Measurements from ENCODE around the gene ST3GAL5. TPM values are rescaled to one million over a fixed set of nuclear protein-coding genes. Genes with fewer than 3 reads are reported as not detected.

ST3GAL5 gene
- total and polyA plus RNA-seq, 2 donors (not counting 1 experiment from before 2014, with no cell fraction given): 42.6 to 94.3 TPM

DNA sequence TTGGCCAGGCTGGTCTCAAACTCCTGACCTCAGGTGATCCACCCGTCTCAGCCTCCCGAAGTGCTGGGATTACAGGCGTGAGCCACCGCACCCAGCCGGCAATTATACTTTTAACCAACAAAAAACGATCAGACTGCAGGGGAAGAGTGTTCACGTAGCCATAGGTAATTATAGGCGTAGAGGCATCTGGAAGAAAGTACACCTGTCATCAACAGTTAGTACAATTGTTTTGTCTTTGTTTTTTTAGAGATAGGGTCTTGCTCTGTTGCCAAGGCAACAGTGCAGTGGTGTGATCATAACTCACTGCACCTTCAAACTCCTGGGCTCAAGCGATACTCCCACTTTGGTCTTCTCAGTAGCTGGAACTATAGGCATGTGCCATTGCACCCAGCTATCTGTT lies 20.0 kb downstream of the ST3GAL5 start:
- Histone ChIP-seq H4K20me1 (ENCODE audit: control insufficient read depth, insufficient read depth, low read length, poor library complexity, severe bottlenecking) (peaks cover 25% of the 10 kb centered on the region), H3K36me3 (replicated peaks in 1 of 2; ENCODE audit: control extremely low read depth in 1 of 2, control insufficient read depth in 1 of 2, extremely low read depth in 1 of 2, insufficient read depth in 2 of 2, low read length in 1 of 2) (peaks cover 3 to 29% of the 10 kb centered on the region in 2 experiments), H3K9ac (ENCODE audit: low read length) (no peak overlapping the region), H3K9me3 (ENCODE audit: control extremely low read depth in 1 of 3, control insufficient read depth in 2 of 3, insufficient read depth in 1 of 3, low read length in 2 of 3) (no peaks in the 10 kb centered on the region), H3K27ac (ENCODE audit: low read length in 2 of 2) (no peak overlapping the region), H3K4me3 (ENCODE audit: control extremely low read depth in 1 of 5, extremely low read depth in 1 of 5, insufficient read depth in 1 of 5, low read depth in 2 of 5, low read length in 4 of 5) (no peak overlapping the region), H3K27me3 (replicated peaks in 1 of 4; ENCODE audit: control extremely low read depth in 1 of 4, control insufficient read depth in 3 of 4, insufficient read depth in 4 of 4, low read length in 3 of 4) (no peaks in the 10 kb centered on the region), H2AFZ (ENCODE audit: insufficient read depth, low read depth, low read length, poor library complexity, severe bottlenecking) (no peak overlapping the region), H3K79me2 (ENCODE audit: control insufficient read depth, insufficient read depth, low read length) (peaks cover 86% of the 10 kb centered on the region), H3K4me1 (ENCODE audit: control insufficient read depth in 2 of 2, insufficient read depth in 2 of 2, low read length in 2 of 2) (peaks cover 3 to 8% of the 10 kb centered on the region in 2 donors), H3K4me2 (replicated peaks; ENCODE audit: low read depth, low read length, poor library complexity, severe bottlenecking) (no peak overlapping the region)
- no peak for ATAC-seq (ENCODE audit: low read depth)
- Mint-ChIP-seq H3K27ac (no peak overlapping the region), H3K9me3 (ENCODE audit: insufficient read depth) (no peaks in the 10 kb centered on the region), H3K27me3 (no peaks in the 10 kb centered on the region), H3K4me1 (peaks cover 62% of the 10 kb centered on the region), H3K4me3 (no peak overlapping the region)
- WGBS (ENCODE audit: insufficient coverage): 100% methylated on average over 1 of the region's 9 CpGs
- ChIA-PET CTCF (interaction anchor here (1.5 to 1.7 kb wide), 2 partner anchors 20 to 42 kb away, joined by 3 to 6 read pairs; partner anchors contain the start of gene ST3GAL5), POLR2A (interaction anchor here (0.7 kb wide), 1 partner anchor 155 kb away, joined by 4 read pairs; no protein-coding TSS in a partner anchor)
- intact Hi-C loops (cut with micrococcal nuclease): no loop called here
- TF ChIP-seq EZH2 (IDR thresholded peaks at IDR 0.05; ENCODE audit: borderline replicate concordance, insufficient read depth, low read depth, low read length, poor library complexity, severe bottlenecking): no peak
- no peak for DNase-seq

DNA sequence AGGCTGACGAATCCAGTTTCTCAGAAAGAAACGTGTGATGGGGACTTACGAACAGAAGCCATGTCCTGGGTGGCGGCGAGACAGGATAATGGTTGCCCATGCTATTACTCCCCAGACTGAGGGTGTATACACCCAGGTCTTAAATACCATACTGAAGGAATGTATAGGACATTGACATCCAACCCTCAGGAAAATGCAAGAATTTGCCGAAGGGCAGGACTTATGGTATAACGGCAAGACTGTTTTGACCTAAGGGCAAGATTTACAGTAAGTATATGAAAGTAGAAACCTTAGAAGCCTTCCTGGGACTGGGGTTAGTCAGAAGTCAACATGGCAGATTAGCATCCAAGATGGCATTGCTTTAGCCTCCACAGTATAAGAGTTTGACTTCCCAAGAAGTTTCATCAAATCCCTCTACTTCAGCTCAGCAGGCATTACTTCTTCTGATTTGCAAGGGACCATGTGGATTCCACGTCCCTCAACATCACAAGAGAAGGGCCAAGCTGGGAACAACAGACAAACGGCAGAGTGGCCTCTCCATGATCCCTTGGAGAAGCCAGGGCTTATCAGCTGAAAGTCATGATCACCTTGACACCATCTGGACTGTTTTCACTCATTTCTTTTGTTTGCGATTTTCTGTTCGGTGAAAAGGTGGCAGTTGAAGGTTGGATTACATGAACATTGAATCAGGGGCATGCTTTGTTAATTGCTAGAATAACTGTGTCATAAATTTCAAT lies 21.1 kb downstream of the ST3GAL5 start:
- WGBS (ENCODE audit: insufficient coverage): 85% methylated on average over 2 of the region's 11 CpGs
- Histone ChIP-seq H3K36me3 (replicated peaks in 1 of 2; ENCODE audit: control extremely low read depth in 1 of 2, control insufficient read depth in 1 of 2, extremely low read depth in 1 of 2, insufficient read depth in 2 of 2, low read length in 1 of 2) (peaks cover 3 to 28% of the 10 kb centered on the region in 2 experiments), H4K20me1 (ENCODE audit: control insufficient read depth, insufficient read depth, low read length, poor library complexity, severe bottlenecking) (peaks cover 14% of the 10 kb centered on the region), H3K79me2 (ENCODE audit: control insufficient read depth, insufficient read depth, low read length) (peaks cover 78% of the 10 kb centered on the region), H3K9me3 (ENCODE audit: control extremely low read depth in 1 of 3, control insufficient read depth in 2 of 3, insufficient read depth in 1 of 3, low read length in 2 of 3) (no peaks in the 10 kb centered on the region), H3K9ac (ENCODE audit: low read length) (no peak overlapping the region), H3K4me3 (ENCODE audit: control extremely low read depth in 1 of 5, extremely low read depth in 1 of 5, insufficient read depth in 1 of 5, low read depth in 2 of 5, low read length in 4 of 5) (no peak overlapping the region), H3K27ac (ENCODE audit: low read length in 2 of 2) (peak overlapping the region in 1 of 2 donors; percentile 6), H3K4me2 (replicated peaks; ENCODE audit: low read depth, low read length, poor library complexity, severe bottlenecking) (no peak overlapping the region), H3K27me3 (replicated peaks in 1 of 4; ENCODE audit: control extremely low read depth in 1 of 4, control insufficient read depth in 3 of 4, insufficient read depth in 4 of 4, low read length in 3 of 4) (no peaks in the 10 kb centered on the region), H3K4me1 (ENCODE audit: control insufficient read depth in 2 of 2, insufficient read depth in 2 of 2, low read length in 2 of 2) (peaks cover 11 to 14% of the 10 kb centered on the region in 2 donors), H2AFZ (ENCODE audit: insufficient read depth, low read depth, low read length, poor library complexity, severe bottlenecking) (no peak overlapping the region)
- ATAC-seq (ENCODE audit: low read depth) (no peak), DNase-seq (no peak)
- TF ChIP-seq, protein P1, sequence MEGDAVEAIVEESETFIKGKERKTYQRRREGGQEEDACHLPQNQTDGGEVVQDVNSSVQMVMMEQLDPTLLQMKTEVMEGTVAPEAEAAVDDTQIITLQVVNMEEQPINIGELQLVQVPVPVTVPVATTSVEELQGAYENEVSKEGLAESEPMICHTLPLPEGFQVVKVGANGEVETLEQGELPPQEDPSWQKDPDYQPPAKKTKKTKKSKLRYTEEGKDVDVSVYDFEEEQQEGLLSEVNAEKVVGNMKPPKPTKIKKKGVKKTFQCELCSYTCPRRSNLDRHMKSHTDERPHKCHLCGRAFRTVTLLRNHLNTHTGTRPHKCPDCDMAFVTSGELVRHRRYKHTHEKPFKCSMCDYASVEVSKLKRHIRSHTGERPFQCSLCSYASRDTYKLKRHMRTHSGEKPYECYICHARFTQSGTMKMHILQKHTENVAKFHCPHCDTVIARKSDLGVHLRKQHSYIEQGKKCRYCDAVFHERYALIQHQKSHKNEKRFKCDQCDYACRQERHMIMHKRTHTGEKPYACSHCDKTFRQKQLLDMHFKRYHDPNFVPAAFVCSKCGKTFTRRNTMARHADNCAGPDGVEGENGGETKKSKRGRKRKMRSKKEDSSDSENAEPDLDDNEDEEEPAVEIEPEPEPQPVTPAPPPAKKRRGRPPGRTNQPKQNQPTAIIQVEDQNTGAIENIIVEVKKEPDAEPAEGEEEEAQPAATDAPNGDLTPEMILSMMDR (IDR thresholded peaks at IDR 0.05): no peak
- peak overlapping the region; percentile 64 for H3K27ac Mint-ChIP-seq
- no peak overlapping the region for H3K4me3 Mint-ChIP-seq
- H3K4me1 Mint-ChIP-seq: peaks cover 61% of the 10 kb centered on the region
- H3K27me3 Mint-ChIP-seq: no peaks in the 10 kb centered on the region
- intact Hi-C loops (cut with micrococcal nuclease): no loop called here
- no peaks in the 10 kb centered on the region for H3K9me3 Mint-ChIP-seq (ENCODE audit: insufficient read depth)
- POLR2A ChIA-PET: no interaction called here
- CTCF ChIA-PET: interaction anchor here (1.1 to 1.7 kb wide), 3 partner anchors 20 to 37 kb away, joined by 3 to 6 read pairs (median 4); partner anchors contain the start of gene ST3GAL5

All from B cell (primary cell).